ENCODE results near the gene RYR3.

The RYR3 gene

GRCh38 chr15:33788906-33789540 is 478.3 kb downstream of the RYR3 start:
- no peaks in the 10 kb centered on the region for H3K36me3 ChIP-seq (ENCODE audit: control insufficient read depth, low read length)
- H3K4me2 ChIP-seq (ENCODE audit: low read length), result no peak overlapping the region
- no peaks in the 10 kb centered on the region for H3F3A ChIP-seq (ENCODE audit: control insufficient read depth, insufficient read depth)
- no peak overlapping the region for H3K27ac ChIP-seq (ENCODE audit: low read depth, low read length)
- H3K4me1 ChIP-seq (ENCODE audit: control insufficient read depth, low read length), result no peaks in the 10 kb centered on the region
- TF ChIP-seq CTCF (IDR thresholded peaks at IDR 0.05; ENCODE audit: low read depth, low read length, poor library complexity, severe bottlenecking) (no peak), EZH2phosphoT487 (IDR thresholded peaks at IDR 0.05; ENCODE audit: borderline replicate concordance, low read length) (no peak)
- H3K27me3 ChIP-seq (ENCODE audit: control insufficient read depth, low read length), result peaks cover 6% of the 10 kb centered on the region; the same call in 1 of the 2 replicates
- no peaks in the 10 kb centered on the region for H3K9me2 ChIP-seq (replicated peaks; ENCODE audit: control insufficient read depth, low read length)
- no peaks in the 10 kb centered on the region for H3K79me2 ChIP-seq (ENCODE audit: control insufficient read depth, low read length)
- no peaks in the 10 kb centered on the region for H3K9me3 ChIP-seq (ENCODE audit: control insufficient read depth, insufficient read depth, low read length)
- no peaks in the 10 kb centered on the region for H4K20me1 ChIP-seq (ENCODE audit: control insufficient read depth, insufficient read depth, low read depth, low read length)
- H3K4me3 ChIP-seq (ENCODE audit: low read length), result no peak overlapping the region

- Histone ChIP-seq H3K79me2 (ENCODE audit: control insufficient read depth, low read length) (no peaks in the 10 kb centered on the region), H3K36me3 (ENCODE audit: control insufficient read depth, low read length) (no peaks in the 10 kb centered on the region), H3K9me3 (ENCODE audit: control insufficient read depth, insufficient read depth, low read length) (no peaks in the 10 kb centered on the region)
Measured at GRCh38 chr15:33794453-33794852, 483.7 kb downstream of the RYR3 start.

GRCh38 chr15:33795070-33795469 is 484.3 kb downstream of the RYR3 start:
- peaks cover 4% of the 10 kb centered on the region for H3K27me3 ChIP-seq (ENCODE audit: control insufficient read depth, low read length)
- no peak overlapping the region for H3K4me3 ChIP-seq (ENCODE audit: low read length)
- no peaks in the 10 kb centered on the region for H3K9me2 ChIP-seq (replicated peaks; ENCODE audit: control insufficient read depth, low read length)
- no peaks in the 10 kb centered on the region for H3K79me2 ChIP-seq (ENCODE audit: control insufficient read depth, low read length)
- TF ChIP-seq EZH2phosphoT487 (IDR thresholded peaks at IDR 0.05; ENCODE audit: borderline replicate concordance, low read length) (no peak), CTCF (IDR thresholded peaks at IDR 0.05; ENCODE audit: low read depth, low read length, poor library complexity, severe bottlenecking) (no peak)
- H3K27ac ChIP-seq (ENCODE audit: low read depth, low read length), result no peak overlapping the region
- no peaks in the 10 kb centered on the region for H3K9me3 ChIP-seq (ENCODE audit: control insufficient read depth, insufficient read depth, low read length)
- H4K20me1 ChIP-seq (ENCODE audit: control insufficient read depth, insufficient read depth, low read depth, low read length), result no peaks in the 10 kb centered on the region
- H3F3A ChIP-seq (ENCODE audit: control insufficient read depth, insufficient read depth), result no peaks in the 10 kb centered on the region
- H3K4me1 ChIP-seq (ENCODE audit: control insufficient read depth, low read length), result no peaks in the 10 kb centered on the region
- H3K36me3 ChIP-seq (ENCODE audit: control insufficient read depth, low read length), result no peaks in the 10 kb centered on the region
- H3K4me2 ChIP-seq (ENCODE audit: low read length), result no peak overlapping the region

More at GRCh38 chr15:33794453-33794852, 483.7 kb downstream of the RYR3 start:
- peaks cover 2% of the 10 kb centered on the region; the same call in 1 of the 2 replicates for H3K27me3 ChIP-seq (ENCODE audit: control insufficient read depth, low read length)
- H3K9me2 ChIP-seq (replicated peaks; ENCODE audit: control insufficient read depth, low read length), result no peaks in the 10 kb centered on the region
- no peaks in the 10 kb centered on the region for H4K20me1 ChIP-seq (ENCODE audit: control insufficient read depth, insufficient read depth, low read depth, low read length)
- no peak overlapping the region for H3K4me3 ChIP-seq (ENCODE audit: low read length)
- no peak overlapping the region for H3K4me2 ChIP-seq (ENCODE audit: low read length)
- TF ChIP-seq EZH2phosphoT487 (IDR thresholded peaks at IDR 0.05; ENCODE audit: borderline replicate concordance, low read length), result no peak
- no peak for TF ChIP-seq CTCF (IDR thresholded peaks at IDR 0.05; ENCODE audit: low read depth, low read length, poor library complexity, severe bottlenecking)
- H3K27ac ChIP-seq (ENCODE audit: low read depth, low read length), result no peak overlapping the region
- no peaks in the 10 kb centered on the region for H3K4me1 ChIP-seq (ENCODE audit: control insufficient read depth, low read length)
- no peaks in the 10 kb centered on the region for H3F3A ChIP-seq (ENCODE audit: control insufficient read depth, insufficient read depth)

Data from DOHH2 (cell line).